HL-60 (cell line): ENCODE measurements around the gene ZNF771.

Experiments used
- POLR2AphosphoS5 ChIP-seq: IDR thresholded peaks from 2 replicates; pipeline ENCODE4 v1.6.1; 2012; ENCODE audit warnings: low read depth
- TF ChIP-seq, protein P1 (sequence below): IDR thresholded peaks from one replicate; pipeline ENCODE4 v1.5.1; 2011; ENCODE audit warnings: low read length, control low read depth, inconsistent platforms; ENCODE audit not compliant: insufficient read depth
- TF ChIP-seq, protein P2 (sequence below): IDR thresholded peaks from 2 replicates; pipeline ENCODE4 v1.6.1; 2012; ENCODE audit warnings: low read depth; ENCODE audit not compliant: insufficient replicate concordance

DNA sequence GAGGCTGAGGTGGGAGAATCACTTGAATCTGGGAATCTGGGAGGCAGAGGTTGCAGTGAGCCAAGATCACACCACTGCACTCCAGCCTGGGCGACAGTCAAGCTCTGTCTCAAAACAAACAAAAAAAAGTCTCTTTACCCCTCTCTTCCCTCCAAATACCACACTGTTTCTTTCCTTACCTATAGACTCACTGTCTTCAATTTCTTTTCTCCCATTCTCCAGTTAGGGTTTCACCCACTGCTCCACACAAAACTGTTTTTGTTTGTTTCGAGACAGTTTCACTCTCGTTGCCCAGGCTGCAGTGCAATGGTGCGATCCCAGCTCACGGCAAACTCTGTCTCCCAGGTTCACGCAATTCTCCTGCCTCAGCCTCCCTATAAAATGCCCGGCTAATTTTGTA is 46.2 kb upstream of the ZNF771 start:
- TF ChIP-seq POLR2AphosphoS5: no peak
- TF ChIP-seq, protein P1, sequence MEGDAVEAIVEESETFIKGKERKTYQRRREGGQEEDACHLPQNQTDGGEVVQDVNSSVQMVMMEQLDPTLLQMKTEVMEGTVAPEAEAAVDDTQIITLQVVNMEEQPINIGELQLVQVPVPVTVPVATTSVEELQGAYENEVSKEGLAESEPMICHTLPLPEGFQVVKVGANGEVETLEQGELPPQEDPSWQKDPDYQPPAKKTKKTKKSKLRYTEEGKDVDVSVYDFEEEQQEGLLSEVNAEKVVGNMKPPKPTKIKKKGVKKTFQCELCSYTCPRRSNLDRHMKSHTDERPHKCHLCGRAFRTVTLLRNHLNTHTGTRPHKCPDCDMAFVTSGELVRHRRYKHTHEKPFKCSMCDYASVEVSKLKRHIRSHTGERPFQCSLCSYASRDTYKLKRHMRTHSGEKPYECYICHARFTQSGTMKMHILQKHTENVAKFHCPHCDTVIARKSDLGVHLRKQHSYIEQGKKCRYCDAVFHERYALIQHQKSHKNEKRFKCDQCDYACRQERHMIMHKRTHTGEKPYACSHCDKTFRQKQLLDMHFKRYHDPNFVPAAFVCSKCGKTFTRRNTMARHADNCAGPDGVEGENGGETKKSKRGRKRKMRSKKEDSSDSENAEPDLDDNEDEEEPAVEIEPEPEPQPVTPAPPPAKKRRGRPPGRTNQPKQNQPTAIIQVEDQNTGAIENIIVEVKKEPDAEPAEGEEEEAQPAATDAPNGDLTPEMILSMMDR: no peak
- TF ChIP-seq, protein P2, sequence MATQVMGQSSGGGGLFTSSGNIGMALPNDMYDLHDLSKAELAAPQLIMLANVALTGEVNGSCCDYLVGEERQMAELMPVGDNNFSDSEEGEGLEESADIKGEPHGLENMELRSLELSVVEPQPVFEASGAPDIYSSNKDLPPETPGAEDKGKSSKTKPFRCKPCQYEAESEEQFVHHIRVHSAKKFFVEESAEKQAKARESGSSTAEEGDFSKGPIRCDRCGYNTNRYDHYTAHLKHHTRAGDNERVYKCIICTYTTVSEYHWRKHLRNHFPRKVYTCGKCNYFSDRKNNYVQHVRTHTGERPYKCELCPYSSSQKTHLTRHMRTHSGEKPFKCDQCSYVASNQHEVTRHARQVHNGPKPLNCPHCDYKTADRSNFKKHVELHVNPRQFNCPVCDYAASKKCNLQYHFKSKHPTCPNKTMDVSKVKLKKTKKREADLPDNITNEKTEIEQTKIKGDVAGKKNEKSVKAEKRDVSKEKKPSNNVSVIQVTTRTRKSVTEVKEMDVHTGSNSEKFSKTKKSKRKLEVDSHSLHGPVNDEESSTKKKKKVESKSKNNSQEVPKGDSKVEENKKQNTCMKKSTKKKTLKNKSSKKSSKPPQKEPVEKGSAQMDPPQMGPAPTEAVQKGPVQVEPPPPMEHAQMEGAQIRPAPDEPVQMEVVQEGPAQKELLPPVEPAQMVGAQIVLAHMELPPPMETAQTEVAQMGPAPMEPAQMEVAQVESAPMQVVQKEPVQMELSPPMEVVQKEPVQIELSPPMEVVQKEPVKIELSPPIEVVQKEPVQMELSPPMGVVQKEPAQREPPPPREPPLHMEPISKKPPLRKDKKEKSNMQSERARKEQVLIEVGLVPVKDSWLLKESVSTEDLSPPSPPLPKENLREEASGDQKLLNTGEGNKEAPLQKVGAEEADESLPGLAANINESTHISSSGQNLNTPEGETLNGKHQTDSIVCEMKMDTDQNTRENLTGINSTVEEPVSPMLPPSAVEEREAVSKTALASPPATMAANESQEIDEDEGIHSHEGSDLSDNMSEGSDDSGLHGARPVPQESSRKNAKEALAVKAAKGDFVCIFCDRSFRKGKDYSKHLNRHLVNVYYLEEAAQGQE: no peak
